NK-92 treated with Interleukin-12 subunit alpha and Interleukin-12 subunit beta, amount 100 ng/mL, for 24 hours (cell line): ENCODE data around the gene ARNT2.

Source experiments
- DNase-seq: peaks from one replicate; lab custom pipeline; 2025; lab: John Stamatoyannopoulos, UW

Gene ARNT2

GRCh38 chr15:80411788-80412288, 7.7 kb downstream of the ARNT2 start:
- DNase-seq: no peak

DNA sequence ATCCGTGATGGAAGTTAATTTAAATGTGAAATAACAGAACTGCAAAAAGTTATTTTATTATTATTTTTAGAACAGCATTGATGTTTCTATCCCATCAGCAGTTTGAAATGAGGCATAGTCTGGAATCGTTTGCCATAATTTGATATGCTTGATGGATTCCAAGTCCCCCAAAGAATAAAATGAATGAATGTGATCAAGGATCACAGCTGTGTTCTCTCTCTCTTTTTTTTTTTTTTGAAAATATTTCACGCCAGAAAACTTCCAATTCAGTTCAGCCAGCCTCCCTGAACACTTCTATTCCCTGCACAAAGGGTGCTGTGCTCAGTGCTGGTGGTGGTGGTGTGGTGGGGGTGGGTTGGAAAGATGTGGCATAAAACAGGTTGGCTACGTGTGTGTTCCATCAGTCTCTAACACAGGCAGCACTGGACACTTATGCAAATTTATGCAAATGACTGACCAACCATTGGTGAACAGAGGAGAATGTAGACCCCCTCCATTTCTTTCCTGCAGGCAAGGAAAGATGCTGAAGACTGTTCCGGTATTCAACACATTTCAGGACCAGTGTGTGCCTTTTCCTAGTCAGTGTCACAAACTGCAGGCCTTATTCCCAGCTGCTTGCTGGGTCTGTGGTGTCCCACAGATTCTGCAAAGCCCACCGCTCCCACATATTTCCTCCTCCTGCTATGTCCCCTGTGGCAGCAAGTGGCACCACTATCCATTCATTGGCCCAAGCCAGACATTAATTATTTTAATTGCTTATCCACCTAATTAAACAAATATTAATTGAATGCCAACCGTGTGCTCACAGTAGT, 10.6 kb downstream of the ARNT2 start:
- no peak for DNase-seq

DNA sequence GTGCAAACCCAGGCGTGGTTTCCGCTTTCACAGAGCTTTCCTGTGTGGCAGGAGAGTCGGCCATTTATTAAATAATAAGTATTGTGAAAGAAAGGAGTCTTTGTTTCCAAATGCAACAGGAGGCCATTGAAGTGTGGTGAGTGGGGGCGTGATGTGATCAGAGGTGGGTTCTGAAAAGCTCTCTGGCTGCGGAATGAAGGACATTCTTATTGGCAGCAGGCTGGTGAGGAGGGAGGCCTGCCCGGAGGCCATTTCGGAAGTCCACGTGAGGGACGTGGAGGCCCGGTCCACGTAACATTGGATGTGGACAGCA, 11.1 kb downstream of the ARNT2 start:
- DNase-seq: no peak

GRCh38 chr15:80416702-80417101, 12.5 kb downstream of the ARNT2 start:
- DNase-seq: no peak

DNA sequence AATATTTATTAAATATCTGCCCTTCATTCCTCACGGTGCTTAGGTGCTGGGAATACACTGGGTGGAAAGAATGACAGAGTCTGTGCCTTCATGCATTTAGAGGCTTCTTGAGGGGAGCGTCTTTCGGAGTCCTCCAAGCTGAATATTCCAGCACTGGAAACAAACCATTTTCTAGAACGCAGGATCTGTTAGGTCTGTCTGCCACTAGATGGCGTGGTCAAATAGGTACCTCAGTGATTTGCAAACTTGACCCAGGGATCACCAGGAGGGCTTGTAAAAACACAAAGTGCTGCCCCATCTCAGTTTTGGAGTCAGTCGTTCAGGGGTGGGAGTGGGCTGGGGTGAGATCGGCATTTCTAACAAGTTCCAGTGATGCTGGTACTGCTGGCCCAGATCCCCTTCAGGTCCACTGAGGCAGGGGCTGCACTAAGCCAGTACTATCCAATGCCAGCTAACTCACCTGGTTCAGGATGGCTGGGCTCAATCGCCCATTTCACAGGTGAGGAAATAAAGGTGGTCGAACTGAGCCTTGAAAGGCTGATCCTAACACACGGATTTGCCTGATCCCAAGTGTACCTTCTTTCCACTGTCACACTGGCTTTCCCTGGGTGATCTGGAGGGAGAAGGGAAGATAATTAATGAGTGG, 14.8 kb downstream of the ARNT2 start:
- DNase-seq: no peak

DNA sequence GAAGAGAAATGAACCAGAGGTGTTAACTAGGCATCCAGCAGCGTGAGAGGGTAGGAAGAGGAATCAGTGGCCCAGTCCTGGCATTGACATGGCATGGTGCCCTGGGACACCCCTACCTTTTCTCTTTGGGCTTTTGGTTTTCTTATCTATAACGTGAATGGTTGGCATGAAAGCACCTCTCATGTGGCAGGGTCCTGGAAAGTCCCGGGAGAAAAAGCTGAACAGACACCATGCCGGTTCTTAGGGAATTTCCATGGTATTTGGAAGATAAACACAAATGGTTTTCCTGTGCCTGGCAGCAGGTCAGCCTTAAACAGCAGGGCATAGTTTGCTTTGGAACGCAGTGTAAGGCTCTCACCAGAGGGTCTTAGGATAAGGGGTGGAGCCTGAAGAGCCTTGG, 15.4 kb downstream of the ARNT2 start:
- DNase-seq: no peak

- DNase-seq: no peak
These were observed 16.5 kb downstream of the ARNT2 start for GRCh38 chr15:80420658-80421057.

- no peak for DNase-seq
These were observed 19.0 kb downstream of the ARNT2 start for GRCh38 chr15:80423215-80423614.

GRCh38 chr15:80424381-80424780, 20.2 kb downstream of the ARNT2 start:
- DNase-seq: no peak

DNA sequence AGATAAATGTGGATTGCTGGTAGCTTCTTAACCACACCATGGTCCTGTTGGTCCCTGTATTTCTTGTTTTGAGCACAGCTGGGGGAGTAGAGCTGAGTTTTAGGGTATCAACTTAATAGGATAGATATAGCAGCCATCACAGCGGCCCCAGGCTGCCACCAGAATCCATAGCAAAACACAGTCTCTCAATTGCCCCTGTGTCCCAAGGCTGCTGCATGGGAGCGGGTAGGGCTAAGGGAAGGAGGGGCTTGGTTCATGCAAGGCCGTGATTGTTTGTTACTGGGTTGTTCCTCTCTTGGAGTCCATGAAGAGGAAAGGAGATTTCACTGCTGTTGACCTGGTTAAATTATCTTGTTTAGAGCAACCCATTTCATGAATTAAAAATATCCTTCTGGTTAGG, 22.1 kb downstream of the ARNT2 start:
- no peak for DNase-seq

GRCh38 chr15:80429964-80430363, 25.8 kb downstream of the ARNT2 start:
- no peak for DNase-seq

DNA sequence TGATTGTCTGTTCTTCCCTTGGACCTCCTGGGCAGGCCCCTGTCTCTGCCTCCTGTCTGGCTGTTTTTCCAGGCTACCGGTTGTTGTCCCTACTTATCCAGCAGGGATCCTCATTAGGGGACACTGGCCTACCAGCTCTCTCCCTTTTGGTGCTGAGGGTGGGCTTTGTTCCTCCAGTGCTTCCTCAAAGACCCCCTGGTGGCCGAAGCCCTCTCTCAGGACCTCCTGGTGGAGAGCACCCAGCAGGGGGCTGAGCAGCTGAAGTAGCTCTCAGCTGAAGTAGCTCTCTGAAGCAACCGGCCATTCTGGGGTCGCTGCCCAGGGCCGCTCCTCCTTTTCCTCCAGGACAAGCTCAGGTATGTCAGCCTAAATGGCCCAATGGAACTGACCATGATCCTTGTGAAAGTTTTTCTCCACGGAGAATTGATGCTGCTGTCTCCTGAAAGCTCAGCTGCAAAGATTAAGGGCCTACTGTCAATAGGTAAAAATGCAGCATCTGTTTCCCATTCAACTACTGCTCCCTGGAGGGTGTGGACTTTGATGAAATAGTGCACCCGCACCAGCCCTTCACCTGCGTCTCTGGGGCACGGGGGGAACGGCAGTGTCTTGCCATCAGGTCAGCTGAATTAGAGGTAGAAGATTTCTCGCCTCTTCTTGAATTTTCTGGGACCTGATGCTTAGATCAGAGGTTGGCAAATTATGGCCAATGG, 27.6 kb downstream of the ARNT2 start:
- DNase-seq: no peak

DNA sequence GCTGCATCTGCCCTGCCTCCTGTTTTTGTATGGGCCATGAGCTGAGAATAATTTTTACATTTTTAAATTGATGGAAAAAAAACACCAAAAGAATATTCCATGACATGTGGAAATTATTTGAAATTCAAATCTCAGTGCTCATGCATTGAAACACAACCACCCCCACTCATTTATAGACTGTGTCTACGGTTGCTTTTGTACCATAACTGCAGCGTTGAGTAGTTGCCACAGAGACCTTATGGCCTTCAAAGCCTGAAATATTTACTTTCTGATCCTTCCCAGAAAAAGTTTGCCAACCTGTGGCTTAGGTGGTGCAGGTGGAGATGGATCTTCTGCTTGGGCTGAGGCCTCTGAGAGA, 28.1 kb downstream of the ARNT2 start:
- no peak for DNase-seq

- DNase-seq: no peak
These were observed 29.7 kb downstream of the ARNT2 start for GRCh38 chr15:80433836-80434235.

DNA sequence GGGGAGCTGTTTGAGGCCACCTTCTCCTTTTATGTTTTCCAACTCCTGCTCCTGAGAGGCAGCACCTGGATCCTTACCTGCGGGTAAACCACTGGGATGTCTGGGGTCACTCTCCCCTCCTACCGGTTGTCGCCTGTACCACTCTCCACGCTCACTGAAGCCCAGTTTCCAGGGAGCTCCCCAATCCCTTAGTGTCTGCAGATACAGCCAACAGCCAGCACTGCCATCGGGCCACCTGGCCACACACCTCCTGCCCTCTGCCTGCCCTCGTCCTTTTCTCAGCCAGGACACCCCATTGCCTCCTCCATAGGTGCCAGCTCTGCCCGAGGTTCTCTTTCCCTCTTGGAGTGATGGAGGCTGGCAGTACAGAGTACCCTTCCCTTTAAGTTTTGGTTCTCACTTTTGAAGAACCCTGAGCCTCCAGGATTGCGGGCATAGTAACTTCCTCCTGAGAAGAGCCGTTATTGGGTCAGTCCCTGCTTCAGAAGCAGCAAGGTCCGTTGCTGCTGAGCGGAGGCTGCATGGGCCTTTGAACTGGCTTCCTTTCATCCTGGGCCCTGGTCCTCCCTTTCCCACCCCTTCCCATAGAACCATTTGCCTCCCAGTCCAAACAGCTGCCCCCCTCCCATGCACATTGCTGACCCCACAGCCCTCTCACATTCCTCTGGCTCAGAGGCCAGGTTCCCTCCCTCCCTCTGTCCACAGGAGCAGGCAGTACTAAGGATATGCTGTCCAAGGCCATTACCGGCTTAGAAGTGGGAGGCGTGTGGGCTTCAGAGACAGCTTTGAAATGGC, 30.9 kb downstream of the ARNT2 start:
- DNase-seq: no peak

GRCh38 chr15:80436511-80437307, 32.5 kb downstream of the ARNT2 start:
- peak; percentile 37 for DNase-seq

- no peak for DNase-seq
These were observed 33.2 kb downstream of the ARNT2 start for GRCh38 chr15:80437334-80437891.

GRCh38 chr15:80439140-80439539, 35.0 kb downstream of the ARNT2 start:
- DNase-seq: no peak

GRCh38 chr15:80440024-80440423, 35.8 kb downstream of the ARNT2 start:
- DNase-seq: no peak

DNA sequence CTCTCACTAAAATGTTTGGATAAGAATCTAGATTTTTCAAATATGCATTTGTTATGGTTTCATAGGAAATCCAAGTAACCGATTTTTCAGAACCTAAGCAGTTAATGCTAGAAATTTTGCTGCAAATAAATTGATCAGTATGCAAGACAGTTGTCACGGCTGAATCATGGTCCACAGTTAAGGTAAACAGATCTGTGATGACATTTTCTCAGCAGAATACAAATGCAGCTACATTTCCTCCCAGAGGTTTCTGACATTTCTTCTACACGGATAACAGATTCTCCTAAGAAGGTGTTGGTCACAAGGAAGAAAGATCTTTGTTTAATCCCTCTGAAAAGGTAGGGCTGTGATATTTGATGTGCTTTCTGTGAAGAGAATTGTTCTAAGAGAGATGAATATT, 36.9 kb downstream of the ARNT2 start:
- DNase-seq: no peak

- no peak for DNase-seq
These were observed 37.5 kb downstream of the ARNT2 start for GRCh38 chr15:80441714-80442113.
